Vagina (tissue), 2 donors: Measurements from ENCODE around the gene METTL23.

Experiments
- CTCF ChIP-seq, 3 experiments: fragments of 450-650 bp in 2 of 3; fragments of 200-600 bp in 1 of 3; sonication (generic) in 1 of 3; IDR thresholded peaks; one replicate each; pipeline ENCODE4 v1.5.1; 2017 to 2019; ENCODE audit warnings: antibody characterized with exemption in 3 of 3, mild to moderate bottlenecking in 2 of 3, moderate library complexity in 2 of 3
- POLR2A ChIP-seq, 2 donors: fragments of 450-650 bp; IDR thresholded peaks; one replicate each; pipeline ENCODE4 v1.6.1; 2017; ENCODE audit warnings: antibody characterized with exemption in 2 of 2, mild to moderate bottlenecking in 2 of 2, moderate library complexity in 2 of 2
- POLR2AphosphoS5 ChIP-seq, 2 donors: sonication (generic); formaldehyde crosslinking; IDR thresholded peaks; one replicate each; pipeline ENCODE4 v1.9.0; 2017; ENCODE audit warnings: antibody characterized with exemption in 2 of 2, mild to moderate bottlenecking in 2 of 2, low read depth in 1 of 2; ENCODE audit not compliant: insufficient read depth in 1 of 2

- TF ChIP-seq CTCF (IDR thresholded peaks at IDR 0.05) (no peak), POLR2A (IDR thresholded peaks at IDR 0.05) (no peak), POLR2AphosphoS5 (IDR thresholded peaks at IDR 0.05; ENCODE audit: insufficient read depth in 1 of 2, low read depth in 1 of 2) (no peak)
Observed at GRCh38 chr17:76720211-76720610, 6.4 kb upstream of the METTL23 start.
